K562 (cell line): ENCODE data around the gene SPOCD1. TPM values are rescaled to one million over a fixed set of nuclear protein-coding genes. Genes with fewer than 3 reads are reported as not detected.

Experiments used
- CBFA2T3 ChIP-seq: fragments of 450-650 bp; IDR thresholded peaks from 2 replicates; pipeline ENCODE4 v1.6.1; 2017
- CREB5 ChIP-seq: fragments of 250-450 bp; sonication (Bioruptor Pico); IDR thresholded peaks from 2 replicates; pipeline ENCODE4 v1.5.0; 2020; ENCODE audit warnings: mild to moderate bottlenecking
- ELF2 ChIP-seq: fragments of 250-450 bp; sonication (Bioruptor Pico); IDR thresholded peaks from 2 replicates; pipeline ENCODE4 v1.5.0; 2021; ENCODE audit warnings: mild to moderate bottlenecking
- ERF ChIP-seq: fragments of 450-650 bp; formaldehyde crosslinking; IDR thresholded peaks from 2 replicates; pipeline ENCODE4 v1.4.0; 2020; ENCODE audit warnings: mild to moderate bottlenecking, mixed read lengths
- FUS ChIP-seq: fragments of 200-400 bp; formaldehyde crosslinking; optimal IDR thresholded peaks from 2 replicates; pipeline ENCODE3; 2017; ENCODE audit warnings: low read depth, low read length
- GATAD2A ChIP-seq: fragments of 450-650 bp; IDR thresholded peaks from 2 replicates; pipeline ENCODE4 v1.6.1; 2017
- LARP7 ChIP-seq: fragments of 450-650 bp; IDR thresholded peaks from 2 replicates; pipeline ENCODE4 v1.6.1; 2016
- NKRF ChIP-seq: fragments of 450-650 bp; IDR thresholded peaks from 2 replicates; pipeline ENCODE4 v1.6.1; 2016; ENCODE audit warnings: borderline replicate concordance
- PHB2 ChIP-seq: fragments of 450-650 bp; IDR thresholded peaks from 2 replicates; pipeline ENCODE4 v1.6.1; 2017; ENCODE audit warnings: low read depth
- POLR2G ChIP-seq: fragments of 200-400 bp; formaldehyde crosslinking; IDR thresholded peaks from 2 replicates; pipeline ENCODE4 v1.6.1; 2017; ENCODE audit warnings: low read depth, mild to moderate bottlenecking, antibody characterized with exemption, low read length, moderate library complexity
- PREB ChIP-seq: sonication (generic); formaldehyde crosslinking; IDR thresholded peaks from 2 replicates; pipeline ENCODE4 v1.8.1; 2023; ENCODE audit warnings: mild to moderate bottlenecking, missing genetic modification reagents
- PYGO2 ChIP-seq: fragments of 450-650 bp; IDR thresholded peaks from 2 replicates; pipeline ENCODE4 v1.6.1; 2016; ENCODE audit warnings: mild to moderate bottlenecking, missing genetic modification characterization, moderate library complexity, missing compliant biosample characterization
- SAFB2 ChIP-seq: fragments of 200-400 bp; formaldehyde crosslinking; IDR thresholded peaks from 2 replicates; pipeline ENCODE4 v1.6.1; 2018; ENCODE audit warnings: borderline replicate concordance, low read length, low read depth, moderate library complexity; ENCODE audit not compliant: severe bottlenecking
- TAF15 ChIP-seq: fragments of 200-400 bp; formaldehyde crosslinking; IDR thresholded peaks from 2 replicates; pipeline ENCODE4 v1.6.1; 2017; ENCODE audit warnings: mild to moderate bottlenecking, low read depth, low read length, moderate library complexity
- ZBTB33 ChIP-seq: sonication (generic); formaldehyde crosslinking; IDR thresholded peaks from 2 replicates; pipeline ENCODE4 v1.8.1; 2023; ENCODE audit warnings: mild to moderate bottlenecking, missing genetic modification reagents
- ZNF280A ChIP-seq: fragments of 450-650 bp; IDR thresholded peaks from 2 replicates; pipeline ENCODE4 v1.6.1; 2018; ENCODE audit warnings: mild to moderate bottlenecking, low read depth; ENCODE audit not compliant: partially characterized antibody
- ZNF311 ChIP-seq: fragments of 250-450 bp; sonication (Bioruptor Pico); IDR thresholded peaks from 2 replicates; pipeline ENCODE4 v1.4.0; 2020; ENCODE audit warnings: mild to moderate bottlenecking, moderate library complexity
- polyA plus RNA-seq, 8 experiments: library from polyadenylated mRNA; depleted of rRNA in 4 of 8; stranded (reverse) in 5 of 8; unstranded in 3 of 8; fragments of >200 nt; fragmentation: Nextera tagmentation in 2 of 8; fragmentation: Illumina TruSeq in 1 of 8; extraction: Ambion mirVana in 2 of 8; extraction: Trizol in 1 of 8; gene quantifications; 2 replicates each; pipeline versions ENCODE4 v1.2.1 to v1.2.3, GENCODE V29; 2011 to 2014; ENCODE audit warnings: inconsistent platforms in 1 of 8, missing spikeins in 1 of 8
- total RNA-seq, 7 experiments: library from RNA; depleted of rRNA in 6 of 7; stranded (reverse); fragments of >200 nt in 6 of 7; fragmentation: Illumina TruSeq in 2 of 7; extraction: Trizol in 2 of 7; gene quantifications; 2 replicates each; pipeline versions ENCODE4 v1.2.1 to v1.2.3, GENCODE V29; 2011 to 2021; ENCODE audit warnings: low replicate concordance in 1 of 7

SPOCD1 gene
- total and polyA plus RNA-seq, 9 of the 15 experiments (the other 6 are each of a cell fraction or from before 2014, with no cell fraction given) = 0.03 to 0.71 (median 0.26) TPM; not detected in 1

- TF ChIP-seq ERF (CRISPR knock-in tag) (no peak), FUS (no peak), ZNF280A (no peak), PYGO2 (tag) (no peak), ZBTB33 (CRISPR knock-in tag) (no peak), TAF15 (no peak), ELF2 (no peak), ZNF311 (CRISPR knock-in tag) (no peak), LARP7 (no peak), SAFB2 (no peak), CBFA2T3 (no peak), CREB5 (CRISPR knock-in tag) (no peak), POLR2G (no peak), NKRF (no peak), PREB (CRISPR knock-in tag) (no peak), PHB2 (no peak), GATAD2A (peak; percentile 28; the same call in 1 of the 2 replicates)
- TF ChIP-seq, all 486 proteins: peak for 32
Measured at GRCh38 chr1:31760471-31761470, 55.1 kb downstream of the SPOCD1 start (continued).
